Peyer's patch (tissue), 4 donors: ENCODE measurements around the gene OR2T1.

Experiments used
- CTCF ChIP-seq, 6 experiments: fragments of 450-650 bp in 4 of 6; fragments of 200-600 bp in 2 of 6; sonication (generic) in 1 of 6; IDR thresholded peaks; one replicate each; pipeline ENCODE4 v1.5.1; 2017 to 2019; ENCODE audit warnings: antibody characterized with exemption in 6 of 6, mild to moderate bottlenecking in 3 of 6, moderate library complexity in 1 of 6
- POLR2A ChIP-seq, 2 donors: fragments of 450-650 bp; IDR thresholded peaks; one replicate each; pipeline ENCODE4 v1.5.1; 2017; ENCODE audit warnings: antibody characterized with exemption in 2 of 2, mild to moderate bottlenecking in 2 of 2, moderate library complexity in 2 of 2

- TF ChIP-seq POLR2A (IDR thresholded peaks at IDR 0.05) (no peak), CTCF (IDR thresholded peaks at IDR 0.05) (no peak)
Observed at GRCh38 chr1:248361121-248361715, 41.6 kb upstream of the OR2T1 start, which contains the start of gene OR2T4.
